Ascending aorta (tissue), 2 donors: ENCODE measurements around the gene CD1C. TPM values are rescaled to one million over a fixed set of nuclear protein-coding genes. Genes with fewer than 3 reads are reported as not detected.
"Not testable (repeated sequence)": the region's sequence is repeated elsewhere in the genome, so short reads cannot be mapped to it uniquely, and the experiment has no call there.

Experiments
- DNase-seq, 2 donors: peaks; one replicate each; pipeline ENCODE4 v3.0.0-alpha.2; 2019; ENCODE audit warnings: low spot score in 2 of 2
- H3K27ac ChIP-seq, 2 donors: fragments of 200-600 bp; sonication (generic); one replicate each; pipeline ENCODE4 v1.5.1; 2016 to 2017; ENCODE audit warnings: mild to moderate bottlenecking in 1 of 2
- H3K27me3 ChIP-seq: fragments of 200-600 bp; sonication (generic); one replicate; pipeline ENCODE4 v1.5.1; 2017
- H3K36me3 ChIP-seq, 2 donors: fragments of 200-600 bp; sonication (generic); one replicate each; pipeline ENCODE4 v1.5.1; 2016
- H3K4me1 ChIP-seq, 2 donors: fragments of 200-600 bp; sonication (generic); one replicate each; pipeline ENCODE4 v1.5.1; 2016 to 2017; ENCODE audit warnings: mild to moderate bottlenecking in 1 of 2
- H3K4me3 ChIP-seq, 2 donors: fragments of 200-600 bp; sonication (generic); one replicate each; pipeline ENCODE4 v1.5.1; 2016 to 2017; ENCODE audit warnings: mild to moderate bottlenecking in 1 of 2
- H3K9me3 ChIP-seq, 2 donors: fragments of 200-600 bp; sonication (generic); one replicate each; pipeline ENCODE4 v1.5.1; 2016
- intact Hi-C: fragments of 100-400 bp; cut with DNase I; formaldehyde crosslinking; loops from one replicate; pipeline ENCODE4 v1.15.1; 2023
- total RNA-seq: library from RNA; depleted of rRNA; stranded (reverse); fragments of >200 nt; gene quantifications from one replicate; pipeline ENCODE4 v1.1.0, GENCODE V29; 2016
- TF ChIP-seq, protein P1 (sequence below), 3 experiments: fragments of 200-600 bp in 2 of 3; fragments of 450-650 bp in 1 of 3; sonication (generic) in 2 of 3; IDR thresholded peaks; one replicate each; pipeline ENCODE4 v1.5.1; 2016 to 2019; ENCODE audit warnings: antibody characterized with exemption in 3 of 3, mild to moderate bottlenecking in 1 of 3, moderate library complexity in 1 of 3

CD1C gene
- total RNA-seq, 1 donor from 2014 or later: not detected

DNA sequence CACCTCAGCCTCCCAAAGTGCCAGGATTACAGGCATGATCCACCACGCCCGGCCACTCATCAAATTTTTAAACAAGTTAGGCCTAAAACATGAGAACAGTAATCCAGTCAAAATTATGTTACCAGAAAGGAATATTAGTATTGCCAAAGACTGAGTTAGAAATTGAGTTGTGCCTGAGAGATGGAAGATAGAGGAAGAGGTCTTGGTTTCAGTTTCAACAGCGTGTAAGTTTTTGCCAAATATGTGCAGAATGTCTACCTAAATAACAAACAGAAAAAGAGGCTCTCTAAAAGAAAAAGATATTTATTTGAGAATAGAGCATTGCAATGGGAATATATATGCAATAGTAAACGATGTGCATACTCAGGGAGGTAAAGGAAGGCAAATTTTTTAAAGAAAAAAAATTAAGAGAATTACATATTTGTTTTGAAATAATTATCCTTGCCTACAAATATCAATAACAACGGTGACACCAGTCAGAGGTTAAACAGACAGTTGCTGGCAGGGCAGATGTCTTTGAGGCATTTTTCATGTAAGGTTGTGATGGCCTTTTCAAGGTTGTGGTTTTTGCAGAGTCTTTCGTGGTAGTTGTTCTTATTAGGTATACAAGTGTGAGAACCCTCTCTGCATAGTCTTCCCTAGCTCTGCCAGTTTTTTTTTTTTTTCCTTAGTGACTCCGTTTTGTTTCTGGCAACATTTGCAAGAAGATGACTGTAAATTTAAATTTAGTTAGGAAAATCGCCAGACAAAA, 43.9 kb downstream of the CD1C start:
- H3K27me3 ChIP-seq: no peaks in the 10 kb centered on the region

DNA sequence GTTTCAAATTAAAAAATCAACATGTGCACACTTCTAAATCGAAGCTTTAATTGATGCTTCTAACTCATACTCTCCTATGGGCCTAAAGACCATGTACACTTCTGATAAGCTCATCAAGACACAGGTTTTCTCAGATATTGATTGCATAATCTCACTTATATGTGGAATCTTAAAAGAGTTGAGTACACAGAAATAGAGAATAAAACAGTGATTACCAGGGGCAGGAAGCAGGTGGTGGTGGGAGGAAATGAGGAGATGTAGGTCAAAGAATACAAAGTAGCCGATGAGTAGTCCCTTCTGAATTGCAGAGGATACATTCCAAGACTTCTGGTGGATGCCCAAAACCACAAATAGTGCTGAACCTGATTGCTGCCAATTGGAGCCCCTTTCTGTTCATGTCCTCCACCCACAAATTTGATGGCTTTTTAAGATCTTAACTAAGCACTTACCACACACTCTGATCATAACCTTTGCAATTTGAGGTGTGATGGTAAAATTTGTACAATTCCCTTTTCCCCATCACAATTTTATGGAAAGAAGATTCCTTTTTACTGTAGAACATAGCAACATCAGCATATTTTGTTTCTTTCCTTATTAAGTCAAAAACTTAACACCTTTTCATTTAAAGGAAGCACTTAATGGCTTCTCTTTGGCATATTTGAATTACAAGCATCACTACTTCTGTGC, 44.9 kb downstream of the CD1C start:
- Histone ChIP-seq H3K27me3 (no peaks in the 10 kb centered on the region), H3K27ac (no peak overlapping the region), H3K4me1 (no peaks in the 10 kb centered on the region), H3K36me3 (no peaks in the 10 kb centered on the region), H3K4me3 (no peak overlapping the region), H3K9me3 (no peaks in the 10 kb centered on the region)
- DNase-seq: no peak
- TF ChIP-seq, protein P1, sequence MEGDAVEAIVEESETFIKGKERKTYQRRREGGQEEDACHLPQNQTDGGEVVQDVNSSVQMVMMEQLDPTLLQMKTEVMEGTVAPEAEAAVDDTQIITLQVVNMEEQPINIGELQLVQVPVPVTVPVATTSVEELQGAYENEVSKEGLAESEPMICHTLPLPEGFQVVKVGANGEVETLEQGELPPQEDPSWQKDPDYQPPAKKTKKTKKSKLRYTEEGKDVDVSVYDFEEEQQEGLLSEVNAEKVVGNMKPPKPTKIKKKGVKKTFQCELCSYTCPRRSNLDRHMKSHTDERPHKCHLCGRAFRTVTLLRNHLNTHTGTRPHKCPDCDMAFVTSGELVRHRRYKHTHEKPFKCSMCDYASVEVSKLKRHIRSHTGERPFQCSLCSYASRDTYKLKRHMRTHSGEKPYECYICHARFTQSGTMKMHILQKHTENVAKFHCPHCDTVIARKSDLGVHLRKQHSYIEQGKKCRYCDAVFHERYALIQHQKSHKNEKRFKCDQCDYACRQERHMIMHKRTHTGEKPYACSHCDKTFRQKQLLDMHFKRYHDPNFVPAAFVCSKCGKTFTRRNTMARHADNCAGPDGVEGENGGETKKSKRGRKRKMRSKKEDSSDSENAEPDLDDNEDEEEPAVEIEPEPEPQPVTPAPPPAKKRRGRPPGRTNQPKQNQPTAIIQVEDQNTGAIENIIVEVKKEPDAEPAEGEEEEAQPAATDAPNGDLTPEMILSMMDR (IDR thresholded peaks at IDR 0.05): no peak
- intact Hi-C loops: no loop called here

More for the DNA sequence above, 43.9 kb downstream of the CD1C start:
- DNase-seq: no peak
- intact Hi-C loops: no loop called here
- Histone ChIP-seq H3K36me3 (no peaks in the 10 kb centered on the region), H3K9me3 (no peaks in the 10 kb centered on the region), H3K4me1 (no peaks in the 10 kb centered on the region), H3K27ac (no peak overlapping the region), H3K4me3 (no peak overlapping the region)
- TF ChIP-seq, protein P1 (IDR thresholded peaks at IDR 0.05): no peak

DNA sequence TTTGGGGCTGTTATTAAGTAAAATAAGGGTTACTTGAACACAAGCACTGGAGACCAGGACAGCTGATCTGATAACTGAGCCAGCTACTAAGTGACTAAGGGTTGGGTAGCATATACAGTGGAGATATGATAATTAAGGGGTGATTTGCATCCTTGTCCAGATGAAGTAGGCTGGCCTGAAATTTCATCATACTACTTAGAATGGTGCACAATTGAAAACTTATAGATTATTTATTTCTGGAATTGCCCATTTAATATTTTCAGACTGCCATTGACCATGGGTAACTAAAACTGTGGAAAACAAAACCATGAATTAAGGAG, 45.5 kb downstream of the CD1C start:
- intact Hi-C loops: no loop called here
- no peak overlapping the region for H3K27ac ChIP-seq
- no peaks in the 10 kb centered on the region for H3K4me1 ChIP-seq
- no peaks in the 10 kb centered on the region for H3K27me3 ChIP-seq
- no peak overlapping the region for H3K4me3 ChIP-seq
- H3K36me3 ChIP-seq: no peaks in the 10 kb centered on the region
- H3K9me3 ChIP-seq: peaks cover 0 to under 1% of the 10 kb centered on the region in 2 donors
- no peak for DNase-seq
- TF ChIP-seq, protein P1 (IDR thresholded peaks at IDR 0.05): no peak

DNA sequence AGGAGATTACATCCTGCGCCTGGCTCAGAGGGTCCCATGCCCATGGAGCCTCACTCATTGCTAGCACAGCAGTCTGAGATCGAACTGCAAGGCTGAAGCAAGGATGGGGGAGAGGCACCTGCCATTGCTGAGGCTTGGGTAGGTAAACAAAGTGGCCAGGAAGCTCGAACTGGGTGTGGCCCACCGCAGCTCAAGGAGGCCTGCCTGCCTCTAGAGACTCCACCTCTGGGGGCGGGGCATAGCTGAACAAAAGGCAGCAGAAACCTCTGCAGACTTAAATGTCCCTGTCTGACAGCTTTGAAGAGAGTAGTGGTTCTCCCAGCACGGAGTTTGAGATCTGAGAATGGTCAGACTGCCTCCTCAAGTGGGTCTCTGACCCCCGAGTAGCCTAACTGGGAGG, 46.7 kb downstream of the CD1C start:
- H3K4me3 ChIP-seq, H3K36me3 ChIP-seq, H3K9me3 ChIP-seq, H3K27me3 ChIP-seq, H3K4me1 ChIP-seq, DNase-seq, intact Hi-C loops, H3K27ac ChIP-seq: not testable (repeated sequence)

Other genes with a start within 250 kb of the CD1C start
- not detected for gene CD1D, start 109.0 kb upstream of the CD1C start, total RNA-seq
- gene CD1A, start 35.5 kb upstream of the CD1C start, total RNA-seq: not detected
- gene CD1B, start 41.6 kb downstream of the CD1C start, total RNA-seq: not detected
- not detected for gene CD1E, start 64.0 kb downstream of the CD1C start, total RNA-seq
- gene OR10T2, start 109.5 kb downstream of the CD1C start, total RNA-seq: not detected
- gene OR10K2, start 136.3 kb downstream of the CD1C start, total RNA-seq: not detected
- not detected for gene OR10K1, start 171.9 kb downstream of the CD1C start, total RNA-seq
- gene OR10R2, start 182.3 kb downstream of the CD1C start, total RNA-seq: not detected